GM23338 (cell line): ENCODE data around the gene TMEM150C. TPM values are rescaled to one million over a fixed set of nuclear protein-coding genes. Genes with fewer than 3 reads are reported as not detected.

Experiments
- ATAC-seq: fragments of 200-7000 bp; cut with Tn5 transposase; 3 replicates; pipeline ENCODE4 v1.9.1; 2020
- DNase-seq: peaks from one replicate; pipeline ENCODE4 v3.0.0-alpha.2; 2015; ENCODE audit warnings: low spot score
- H2AFZ ChIP-seq: fragments of 200-600 bp; sonication (generic); 2 replicates; pipeline ENCODE4 v1.8.0; 2016; ENCODE audit warnings: antibody characterized with exemption, mild to moderate bottlenecking, moderate library complexity
- H3F3A ChIP-seq: fragments of 200-600 bp; sonication (generic); replicated peaks from 2 replicates; pipeline ENCODE4 v1.8.0; 2017; ENCODE audit warnings: antibody characterized with exemption, mixed run types, low read depth
- H3K27ac ChIP-seq: fragments of 200-600 bp; sonication (generic); 2 replicates; pipeline ENCODE4 v1.6.1; 2016; ENCODE audit warnings: low read depth
- H3K27me3 ChIP-seq: fragments of 200-600 bp; sonication (generic); 2 replicates; pipeline ENCODE4 v1.8.0; 2016; ENCODE audit warnings: mild to moderate bottlenecking, mixed run types, moderate library complexity; ENCODE audit not compliant: insufficient read depth
- H3K36me3 ChIP-seq: fragments of 200-600 bp; sonication (generic); 2 replicates; pipeline ENCODE4 v1.8.0; 2016; ENCODE audit warnings: mild to moderate bottlenecking; ENCODE audit not compliant: insufficient read depth
- H3K4me1 ChIP-seq: fragments of 200-600 bp; sonication (generic); 2 replicates; pipeline ENCODE4 v1.8.0; 2016; ENCODE audit warnings: mild to moderate bottlenecking, moderate library complexity; ENCODE audit not compliant: insufficient read depth
- H3K4me2 ChIP-seq: fragments of 200-600 bp; sonication (generic); 2 replicates; pipeline ENCODE4 v1.7.1; 2017; ENCODE audit warnings: mixed run types
- H3K4me3 ChIP-seq: fragments of 200-600 bp; sonication (generic); 2 replicates; pipeline ENCODE4 v1.6.1; 2016; ENCODE audit warnings: mixed run types
- H3K79me2 ChIP-seq: fragments of 200-600 bp; sonication (generic); replicated peaks from 2 replicates; pipeline ENCODE4 v1.8.0; 2017; ENCODE audit warnings: mild to moderate bottlenecking; ENCODE audit not compliant: insufficient read depth
- H3K9me2 ChIP-seq: fragments of 200-600 bp; sonication (generic); 2 replicates; pipeline ENCODE4 v1.8.0; 2017; ENCODE audit not compliant: insufficient read depth
- H4K20me1 ChIP-seq: fragments of 200-600 bp; sonication (generic); replicated peaks from 2 replicates; pipeline ENCODE4 v1.8.0; 2017; ENCODE audit warnings: mild to moderate bottlenecking; ENCODE audit not compliant: insufficient read depth
- H3K27ac Mint-ChIP-seq: 2 replicates; pipeline ENCODE4 v1.8.0; 2020; ENCODE audit warnings: inconsistent platforms, mild to moderate bottlenecking, moderate library complexity, mixed read lengths
- H3K27me3 Mint-ChIP-seq: 3 replicates; pipeline ENCODE4 v1.8.0; 2022; ENCODE audit warnings: low read depth, mild to moderate bottlenecking, moderate library complexity, mixed read lengths, inconsistent platforms; ENCODE audit not compliant: insufficient read depth, poor library complexity
- H3K36me3 Mint-ChIP-seq: 3 replicates; pipeline ENCODE4 v1.8.0; 2021; ENCODE audit warnings: low read depth, mild to moderate bottlenecking, inconsistent platforms, moderate library complexity, mixed read lengths
- H3K4me1 Mint-ChIP-seq: 3 replicates; pipeline ENCODE4 v1.8.0; 2020; ENCODE audit warnings: mild to moderate bottlenecking, inconsistent platforms, mixed read lengths
- H3K4me3 Mint-ChIP-seq: 3 replicates; pipeline ENCODE4 v1.8.0; 2021; ENCODE audit warnings: moderate library complexity, mild to moderate bottlenecking, inconsistent platforms, mixed read lengths
- H3K9me3 Mint-ChIP-seq: 3 replicates; pipeline ENCODE4 v1.8.0; 2020; ENCODE audit warnings: moderate library complexity, mild to moderate bottlenecking, inconsistent platforms, mixed read lengths
- CREB1 ChIP-seq: fragments of 250-450 bp; sonication (Bioruptor Pico); IDR thresholded peaks from 2 replicates; pipeline ENCODE4 v1.5.0; 2020; ENCODE audit warnings: low read depth, mild to moderate bottlenecking, moderate library complexity
- EZH2 ChIP-seq: fragments of 200-600 bp; sonication (generic); IDR thresholded peaks from one replicate; pipeline ENCODE4 v1.8.0; 2017; ENCODE audit warnings: antibody characterized with exemption, mild to moderate bottlenecking, low read depth; ENCODE audit not compliant: unreplicated experiment
- EZH2phosphoT487 ChIP-seq: fragments of 200-600 bp; sonication (generic); IDR thresholded peaks from one replicate; pipeline ENCODE4 v1.8.1; 2018; ENCODE audit warnings: antibody characterized with exemption; ENCODE audit not compliant: unreplicated experiment
- JUNB ChIP-seq: IDR thresholded peaks from one replicate; pipeline ENCODE4 v1.6.1; 2016; ENCODE audit warnings: antibody characterized with exemption; ENCODE audit not compliant: unreplicated experiment
- NANOG ChIP-seq: IDR thresholded peaks from 2 replicates; pipeline ENCODE4 v1.6.1; 2016; ENCODE audit warnings: antibody characterized with exemption, borderline replicate concordance
- POLR2AphosphoS5 ChIP-seq: IDR thresholded peaks from 2 replicates; pipeline ENCODE4 v1.6.1; 2016; ENCODE audit warnings: antibody characterized with exemption, low read depth
- ZNF114 ChIP-seq: fragments of 250-450 bp; sonication (Bioruptor Pico); IDR thresholded peaks from 2 replicates; pipeline ENCODE4 v1.5.0; 2020; ENCODE audit warnings: mild to moderate bottlenecking, moderate library complexity
- ZNF331 ChIP-seq: fragments of 250-450 bp; sonication (Bioruptor Pico); IDR thresholded peaks from 2 replicates; pipeline ENCODE4 v1.5.0; 2020; ENCODE audit warnings: low read depth, mild to moderate bottlenecking, moderate library complexity
- polyA plus RNA-seq: library from polyadenylated mRNA; unstranded; fragments of >200 nt; fragmentation: Nextera tagmentation; extraction: Ambion mirVana; gene quantifications from 2 replicates; pipeline ENCODE4 v1.2.1, GENCODE V29; 2016
- total RNA-seq: library from RNA; depleted of rRNA; stranded (reverse); fragments of >200 nt; shearing (Covaris generic); gene quantifications from 2 replicates; pipeline ENCODE4 v1.2.3, GENCODE V29; 2014
- TF ChIP-seq, protein P1 (sequence below): IDR thresholded peaks from one replicate; pipeline ENCODE4 v1.6.1; 2018; ENCODE audit warnings: antibody characterized with exemption; ENCODE audit not compliant: unreplicated experiment
- TF ChIP-seq, protein P2 (sequence below): IDR thresholded peaks from 2 replicates; pipeline ENCODE4 v1.6.1; 2016; ENCODE audit warnings: antibody characterized with exemption
- TF ChIP-seq, protein P3 (sequence below): fragments of 250-450 bp; sonication (Bioruptor Pico); IDR thresholded peaks from 2 replicates; pipeline ENCODE4 v1.5.0; 2020; ENCODE audit warnings: mild to moderate bottlenecking, moderate library complexity

The TMEM150C gene
- total and polyA plus RNA-seq, 2 experiments from 2014 or later: 1.7 to 4.0 TPM

DNA sequence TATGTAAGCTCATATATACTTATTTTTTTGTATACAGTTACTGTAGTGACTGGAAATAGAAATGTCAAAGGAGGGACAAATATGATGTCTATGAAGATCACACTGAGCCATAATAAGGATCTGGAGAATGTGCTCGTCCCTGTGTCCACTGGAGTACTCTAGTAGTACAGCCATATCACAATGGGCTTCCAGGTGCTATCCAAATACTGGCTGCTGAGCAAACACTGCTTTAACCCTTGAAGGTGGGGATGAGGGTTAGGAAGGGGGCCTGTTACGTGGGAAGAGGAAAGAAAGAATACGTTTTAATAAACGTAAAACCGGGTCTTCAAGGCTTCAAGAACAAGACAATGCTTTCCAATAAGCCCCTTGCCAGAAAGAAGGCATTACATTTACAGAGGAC lies 29.8 kb upstream of the TMEM150C start (continued):
- TF ChIP-seq, protein P1, sequence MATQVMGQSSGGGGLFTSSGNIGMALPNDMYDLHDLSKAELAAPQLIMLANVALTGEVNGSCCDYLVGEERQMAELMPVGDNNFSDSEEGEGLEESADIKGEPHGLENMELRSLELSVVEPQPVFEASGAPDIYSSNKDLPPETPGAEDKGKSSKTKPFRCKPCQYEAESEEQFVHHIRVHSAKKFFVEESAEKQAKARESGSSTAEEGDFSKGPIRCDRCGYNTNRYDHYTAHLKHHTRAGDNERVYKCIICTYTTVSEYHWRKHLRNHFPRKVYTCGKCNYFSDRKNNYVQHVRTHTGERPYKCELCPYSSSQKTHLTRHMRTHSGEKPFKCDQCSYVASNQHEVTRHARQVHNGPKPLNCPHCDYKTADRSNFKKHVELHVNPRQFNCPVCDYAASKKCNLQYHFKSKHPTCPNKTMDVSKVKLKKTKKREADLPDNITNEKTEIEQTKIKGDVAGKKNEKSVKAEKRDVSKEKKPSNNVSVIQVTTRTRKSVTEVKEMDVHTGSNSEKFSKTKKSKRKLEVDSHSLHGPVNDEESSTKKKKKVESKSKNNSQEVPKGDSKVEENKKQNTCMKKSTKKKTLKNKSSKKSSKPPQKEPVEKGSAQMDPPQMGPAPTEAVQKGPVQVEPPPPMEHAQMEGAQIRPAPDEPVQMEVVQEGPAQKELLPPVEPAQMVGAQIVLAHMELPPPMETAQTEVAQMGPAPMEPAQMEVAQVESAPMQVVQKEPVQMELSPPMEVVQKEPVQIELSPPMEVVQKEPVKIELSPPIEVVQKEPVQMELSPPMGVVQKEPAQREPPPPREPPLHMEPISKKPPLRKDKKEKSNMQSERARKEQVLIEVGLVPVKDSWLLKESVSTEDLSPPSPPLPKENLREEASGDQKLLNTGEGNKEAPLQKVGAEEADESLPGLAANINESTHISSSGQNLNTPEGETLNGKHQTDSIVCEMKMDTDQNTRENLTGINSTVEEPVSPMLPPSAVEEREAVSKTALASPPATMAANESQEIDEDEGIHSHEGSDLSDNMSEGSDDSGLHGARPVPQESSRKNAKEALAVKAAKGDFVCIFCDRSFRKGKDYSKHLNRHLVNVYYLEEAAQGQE: no peak
- TF ChIP-seq ZNF331 (CRISPR knock-in tag) (no peak), JUNB (no peak), CREB1 (CRISPR knock-in tag) (no peak), POLR2AphosphoS5 (no peak)
- TF ChIP-seq, protein P2, sequence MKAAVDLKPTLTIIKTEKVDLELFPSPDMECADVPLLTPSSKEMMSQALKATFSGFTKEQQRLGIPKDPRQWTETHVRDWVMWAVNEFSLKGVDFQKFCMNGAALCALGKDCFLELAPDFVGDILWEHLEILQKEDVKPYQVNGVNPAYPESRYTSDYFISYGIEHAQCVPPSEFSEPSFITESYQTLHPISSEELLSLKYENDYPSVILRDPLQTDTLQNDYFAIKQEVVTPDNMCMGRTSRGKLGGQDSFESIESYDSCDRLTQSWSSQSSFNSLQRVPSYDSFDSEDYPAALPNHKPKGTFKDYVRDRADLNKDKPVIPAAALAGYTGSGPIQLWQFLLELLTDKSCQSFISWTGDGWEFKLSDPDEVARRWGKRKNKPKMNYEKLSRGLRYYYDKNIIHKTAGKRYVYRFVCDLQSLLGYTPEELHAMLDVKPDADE: no peak

DNA sequence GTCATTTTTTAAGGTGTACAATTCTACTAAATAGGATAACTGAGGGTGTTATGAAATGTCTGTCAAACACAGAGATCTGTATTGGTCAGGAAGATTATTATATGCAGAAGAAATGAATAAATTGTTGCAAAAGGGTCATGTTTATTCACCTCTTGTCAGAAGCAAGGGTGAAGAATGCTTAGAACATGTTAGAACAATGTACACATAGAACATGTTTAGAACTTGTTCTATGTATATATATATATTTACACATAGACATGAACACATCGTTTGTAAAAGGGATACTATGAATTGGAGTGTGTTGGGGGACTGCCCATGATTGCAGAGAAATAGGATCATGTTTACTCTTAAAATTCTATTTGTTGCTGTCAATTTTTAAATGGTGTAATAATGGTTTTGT lies 28.0 kb upstream of the TMEM150C start:
- Histone ChIP-seq H2AFZ (no peak overlapping the region), H3K4me3 (no peak overlapping the region), H3K4me1 (peaks cover 55% of the 10 kb centered on the region), H3F3A (0 out of 2 replicates have a peak, but pooled peaks cover 6% of the 10 kb centered on the region), H3K27ac (no peak overlapping the region), H3K4me2 (no peak overlapping the region), H3K27me3 (no peaks in the 10 kb centered on the region), H3K9me2 (peaks cover 12% of the 10 kb centered on the region; the same call in 1 of the 2 replicates), H3K36me3 (no peaks in the 10 kb centered on the region), H3K79me2 (no peaks in the 10 kb centered on the region), H4K20me1 (no peaks in the 10 kb centered on the region)
- ATAC-seq: no peak
- Mint-ChIP-seq H3K27ac (no peak overlapping the region), H3K4me3 (no peak overlapping the region), H3K36me3 (no peaks in the 10 kb centered on the region), H3K4me1 (peaks cover 75% of the 10 kb centered on the region), H3K9me3 (no peaks in the 10 kb centered on the region), H3K27me3 (peaks cover 7% of the 10 kb centered on the region)
- DNase-seq: no peak
- TF ChIP-seq EZH2: no peak
- TF ChIP-seq ZNF331 (CRISPR knock-in tag): no peak
- TF ChIP-seq, protein P3, sequence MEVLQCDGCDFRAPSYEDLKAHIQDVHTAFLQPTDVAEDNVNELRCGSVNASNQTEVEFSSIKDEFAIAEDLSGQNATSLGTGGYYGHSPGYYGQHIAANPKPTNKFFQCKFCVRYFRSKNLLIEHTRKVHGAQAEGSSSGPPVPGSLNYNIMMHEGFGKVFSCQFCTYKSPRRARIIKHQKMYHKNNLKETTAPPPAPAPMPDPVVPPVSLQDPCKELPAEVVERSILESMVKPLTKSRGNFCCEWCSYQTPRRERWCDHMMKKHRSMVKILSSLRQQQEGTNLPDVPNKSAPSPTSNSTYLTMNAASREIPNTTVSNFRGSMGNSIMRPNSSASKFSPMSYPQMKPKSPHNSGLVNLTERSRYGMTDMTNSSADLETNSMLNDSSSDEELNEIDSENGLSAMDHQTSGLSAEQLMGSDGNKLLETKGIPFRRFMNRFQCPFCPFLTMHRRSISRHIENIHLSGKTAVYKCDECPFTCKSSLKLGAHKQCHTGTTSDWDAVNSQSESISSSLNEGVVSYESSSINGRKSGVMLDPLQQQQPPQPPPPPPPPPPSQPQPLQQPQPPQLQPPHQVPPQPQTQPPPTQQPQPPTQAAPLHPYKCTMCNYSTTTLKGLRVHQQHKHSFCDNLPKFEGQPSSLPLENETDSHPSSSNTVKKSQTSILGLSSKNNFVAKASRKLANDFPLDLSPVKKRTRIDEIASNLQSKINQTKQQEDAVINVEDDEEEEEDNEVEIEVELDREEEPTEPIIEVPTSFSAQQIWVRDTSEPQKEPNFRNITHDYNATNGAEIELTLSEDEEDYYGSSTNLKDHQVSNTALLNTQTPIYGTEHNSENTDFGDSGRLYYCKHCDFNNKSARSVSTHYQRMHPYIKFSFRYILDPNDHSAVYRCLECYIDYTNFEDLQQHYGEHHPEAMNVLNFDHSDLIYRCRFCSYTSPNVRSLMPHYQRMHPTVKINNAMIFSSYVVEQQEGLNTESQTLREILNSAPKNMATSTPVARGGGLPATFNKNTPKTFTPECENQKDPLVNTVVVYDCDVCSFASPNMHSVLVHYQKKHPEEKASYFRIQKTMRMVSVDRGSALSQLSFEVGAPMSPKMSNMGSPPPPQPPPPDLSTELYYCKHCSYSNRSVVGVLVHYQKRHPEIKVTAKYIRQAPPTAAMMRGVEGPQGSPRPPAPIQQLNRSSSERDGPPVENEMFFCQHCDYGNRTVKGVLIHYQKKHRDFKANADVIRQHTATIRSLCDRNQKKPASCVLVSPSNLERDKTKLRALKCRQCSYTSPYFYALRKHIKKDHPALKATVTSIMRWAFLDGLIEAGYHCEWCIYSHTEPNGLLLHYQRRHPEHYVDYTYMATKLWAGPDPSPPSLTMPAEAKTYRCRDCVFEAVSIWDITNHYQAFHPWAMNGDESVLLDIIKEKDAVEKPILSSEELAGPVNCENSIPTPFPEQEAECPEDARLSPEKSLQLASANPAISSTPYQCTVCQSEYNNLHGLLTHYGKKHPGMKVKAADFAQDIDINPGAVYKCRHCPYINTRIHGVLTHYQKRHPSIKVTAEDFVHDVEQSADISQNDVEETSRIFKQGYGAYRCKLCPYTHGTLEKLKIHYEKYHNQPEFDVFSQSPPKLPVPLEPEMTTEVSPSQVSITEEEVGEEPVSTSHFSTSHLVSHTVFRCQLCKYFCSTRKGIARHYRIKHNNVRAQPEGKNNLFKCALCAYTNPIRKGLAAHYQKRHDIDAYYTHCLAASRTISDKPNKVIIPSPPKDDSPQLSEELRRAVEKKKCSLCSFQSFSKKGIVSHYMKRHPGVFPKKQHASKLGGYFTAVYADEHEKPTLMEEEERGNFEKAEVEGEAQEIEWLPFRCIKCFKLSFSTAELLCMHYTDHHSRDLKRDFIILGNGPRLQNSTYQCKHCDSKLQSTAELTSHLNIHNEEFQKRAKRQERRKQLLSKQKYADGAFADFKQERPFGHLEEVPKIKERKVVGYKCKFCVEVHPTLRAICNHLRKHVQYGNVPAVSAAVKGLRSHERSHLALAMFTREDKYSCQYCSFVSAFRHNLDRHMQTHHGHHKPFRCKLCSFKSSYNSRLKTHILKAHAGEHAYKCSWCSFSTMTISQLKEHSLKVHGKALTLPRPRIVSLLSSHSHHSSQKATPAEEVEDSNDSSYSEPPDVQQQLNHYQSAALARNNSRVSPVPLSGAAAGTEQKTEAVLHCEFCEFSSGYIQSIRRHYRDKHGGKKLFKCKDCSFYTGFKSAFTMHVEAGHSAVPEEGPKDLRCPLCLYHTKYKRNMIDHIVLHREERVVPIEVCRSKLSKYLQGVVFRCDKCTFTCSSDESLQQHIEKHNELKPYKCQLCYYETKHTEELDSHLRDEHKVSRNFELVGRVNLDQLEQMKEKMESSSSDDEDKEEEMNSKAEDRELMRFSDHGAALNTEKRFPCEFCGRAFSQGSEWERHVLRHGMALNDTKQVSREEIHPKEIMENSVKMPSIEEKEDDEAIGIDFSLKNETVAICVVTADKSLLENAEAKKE (CRISPR knock-in tag): no peak
- TF ChIP-seq, protein P2: no peak
- no peak for TF ChIP-seq EZH2phosphoT487
- no peak for TF ChIP-seq CREB1 (CRISPR knock-in tag)
- no peak for TF ChIP-seq ZNF114 (CRISPR knock-in tag)
- no peak for TF ChIP-seq NANOG
- no peak for TF ChIP-seq JUNB
